Right lobe of liver (tissue), 4 donors: ENCODE results near the gene TGFBR3L.

Source experiments
- CTCF ChIP-seq, 4 donors: fragments of 200-600 bp in 3 of 4; fragments of 450-650 bp in 1 of 4; IDR thresholded peaks; one replicate each; pipeline versions ENCODE4 v1.5.1 to v1.8.0; 2016 to 2022; ENCODE audit warnings: antibody characterized with exemption in 4 of 4, mild to moderate bottlenecking in 2 of 4
- POLR2A ChIP-seq: fragments of 450-650 bp; IDR thresholded peaks from one replicate; pipeline ENCODE4 v1.6.1; 2017; ENCODE audit warnings: antibody characterized with exemption, mild to moderate bottlenecking
- donor health status: DM: no; HTN: no; CAD: no.
- donor health status: DM: no; HTN: no; CAD: no.
- donor health status: DM: no; HTN: yes; CAD: no.

- no peak for TF ChIP-seq CTCF (IDR thresholded peaks at IDR 0.05)
- TF ChIP-seq POLR2A, result no peak
These were observed 6.8 kb downstream of the TGFBR3L start for GRCh38 chr19:7921302-7921966.
